PC-3 (cell line): Measurements from ENCODE around the gene EFCAB6. TPM values are rescaled to one million over a fixed set of nuclear protein-coding genes. Genes with fewer than 3 reads are reported as not detected.

ENCODE experiments used
- ATAC-seq: fragments of 200-7000 bp; cut with Tn5 transposase; 2 replicates; pipeline ENCODE4 v1.9.1; 2020; ENCODE audit warnings: mild to moderate bottlenecking, moderate library complexity
- BruUV-seq: library from RNA; stranded (reverse); fragments of 400-500 nt; replicated peaks from 2 replicates; lab custom pipeline; 2021; lab: Mats Ljungman, UMichigan
- CTCF ChIA-PET: fragments of 300-600 bp; sonication (Branson Sonifier 250); formaldehyde crosslinking; loops from one replicate; lab custom pipeline; 2022; ENCODE audit warnings: antibody characterized with exemption; lab: Charles Lee
- POLR2A ChIA-PET: fragments of 300-600 bp; sonication (Branson Sonifier 250); formaldehyde crosslinking; loops from one replicate; lab custom pipeline; 2022; ENCODE audit warnings: antibody characterized with exemption; ENCODE audit not compliant: unreplicated experiment; lab: Charles Lee
- DNase-seq: peaks from one replicate; pipeline ENCODE4 v3.0.0-alpha.2; 2015
- H2AFZ ChIP-seq: fragments of 300-600 bp; sonication (generic); 2 replicates; pipeline ENCODE4 v1.6.0; 2016; ENCODE audit warnings: antibody characterized with exemption, low read length
- H3F3A ChIP-seq: fragments of 300-600 bp; sonication (generic); one replicate; pipeline ENCODE4 v1.6.0; 2017; ENCODE audit warnings: antibody characterized with exemption, low read length, control low read depth, mild to moderate bottlenecking; ENCODE audit not compliant: unreplicated experiment
- H3K27ac ChIP-seq: fragments of 300-600 bp; sonication (generic); 2 replicates; pipeline ENCODE4 v1.5.1; 2016; ENCODE audit warnings: mild to moderate bottlenecking, low read length
- H3K27me3 ChIP-seq: fragments of 300-600 bp; sonication (generic); 2 replicates; pipeline ENCODE4 v1.6.1; 2016; ENCODE audit warnings: low read length, mixed read lengths
- H3K36me3 ChIP-seq: fragments of 300-600 bp; sonication (generic); 2 replicates; pipeline ENCODE4 v1.6.1; 2016; ENCODE audit warnings: low read depth, mixed run types, low read length, mixed read lengths
- H3K4me1 ChIP-seq: fragments of 300-600 bp; sonication (generic); 2 replicates; pipeline ENCODE4 v1.5.1; 2016; ENCODE audit warnings: low read length; ENCODE audit not compliant: insufficient read depth
- H3K4me2 ChIP-seq: fragments of 300-600 bp; sonication (generic); 2 replicates; pipeline ENCODE4 v1.6.0; 2016; ENCODE audit warnings: low read length
- H3K4me3 ChIP-seq: fragments of 300-600 bp; sonication (generic); 2 replicates; pipeline ENCODE4 v1.5.1; 2016; ENCODE audit warnings: mild to moderate bottlenecking, low read length, mixed read lengths
- H3K79me2 ChIP-seq: fragments of 300-600 bp; sonication (generic); 2 replicates; pipeline ENCODE4 v1.6.1; 2017; ENCODE audit warnings: low read length, mixed read lengths
- H3K9ac ChIP-seq: fragments of 300-600 bp; sonication (generic); 2 replicates; pipeline ENCODE4 v1.6.0; 2016; ENCODE audit warnings: mild to moderate bottlenecking, low read length
- H3K9me2 ChIP-seq: fragments of 300-600 bp; sonication (generic); replicated peaks from 2 replicates; pipeline ENCODE4 v1.6.1; 2016; ENCODE audit warnings: mixed run types, low read length, mixed read lengths
- H3K9me3 ChIP-seq: fragments of 300-600 bp; sonication (generic); 2 replicates; pipeline ENCODE4 v1.6.1; 2016; ENCODE audit warnings: low read length, mixed read lengths
- H4K20me1 ChIP-seq: fragments of 300-600 bp; sonication (generic); 2 replicates; pipeline ENCODE4 v1.6.1; 2016; ENCODE audit warnings: low read length, mixed read lengths
- EZH2 ChIP-seq: fragments of 300-600 bp; sonication (generic); IDR thresholded peaks from one replicate; pipeline ENCODE4 v1.6.1; 2017; ENCODE audit warnings: antibody characterized with exemption, mild to moderate bottlenecking, low read length; ENCODE audit not compliant: unreplicated experiment
- EZH2phosphoT487 ChIP-seq: fragments of 300-600 bp; sonication (generic); IDR thresholded peaks from 2 replicates; pipeline ENCODE4 v1.6.1; 2018; ENCODE audit warnings: mild to moderate bottlenecking, antibody characterized with exemption, low read length, borderline replicate concordance
- intact Hi-C: fragments of 100-400 bp; cut with micrococcal nuclease; formaldehyde crosslinking; loops from 2 replicates; pipeline ENCODE4 v1.9.0; 2023
- total RNA-seq: library from RNA; depleted of rRNA; stranded (reverse); fragments of >200 nt; gene quantifications from 2 replicates; pipeline ENCODE4 v1.2.3, GENCODE V29; 2014
- TF ChIP-seq, protein P1 (sequence below): fragments of 300-600 bp; sonication (generic); conservative IDR thresholded peaks from 2 replicates; pipeline ENCODE4 v1.5.1; 2017; ENCODE audit warnings: antibody characterized with exemption, low read depth, mild to moderate bottlenecking, low read length

EFCAB6 gene
- total RNA-seq, 1 experiment from 2014 or later = 0.07 TPM

DNA sequence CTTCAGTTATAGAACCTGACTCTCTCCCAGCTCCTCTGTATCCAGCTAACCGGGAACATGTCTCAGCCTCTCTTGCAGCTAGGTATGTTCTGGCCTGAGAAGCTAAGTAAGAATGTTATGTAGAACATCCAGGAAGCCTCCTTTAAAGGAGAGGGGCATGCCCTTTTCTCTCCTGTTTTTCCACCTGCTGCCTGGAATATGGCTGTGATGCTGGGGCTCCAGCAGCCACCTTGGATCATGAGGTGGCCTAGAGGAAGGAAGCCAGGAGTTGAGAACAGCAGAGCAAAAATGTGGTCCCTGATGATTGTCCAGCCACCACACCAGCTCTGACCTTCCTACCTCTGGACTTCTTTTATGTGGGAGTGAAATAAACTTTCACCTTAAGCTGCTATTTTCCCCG, 282.6 kb downstream of the EFCAB6 start:
- ATAC-seq (no peak), DNase-seq (no peak)
- Histone ChIP-seq H3K4me2 (no peak overlapping the region), H3F3A (no peaks in the 10 kb centered on the region), H3K27me3 (peaks cover 6% of the 10 kb centered on the region; the same call in 1 of the 2 replicates), H2AFZ (no peak overlapping the region), H3K4me1 (no peaks in the 10 kb centered on the region), H3K9ac (no peak overlapping the region), H3K36me3 (no peaks in the 10 kb centered on the region), H3K27ac (no peak overlapping the region), H3K79me2 (no peaks in the 10 kb centered on the region), H3K9me2 (no peaks in the 10 kb centered on the region), H4K20me1 (no peaks in the 10 kb centered on the region), H3K9me3 (no peaks in the 10 kb centered on the region), H3K4me3 (no peak overlapping the region)
- TF ChIP-seq EZH2phosphoT487 = no peak
- TF ChIP-seq EZH2 = no peak
- no TSS peak for BruUV-seq
- intact Hi-C loops = no loop called here
- POLR2A ChIA-PET = interaction anchor here (0.6 kb wide), 1 partner anchor 10 kb away, joined by 4 read pairs; no protein-coding TSS in a partner anchor
- CTCF ChIA-PET = no interaction called here

- no peaks in the 10 kb centered on the region for H3K9me2 ChIP-seq
- ATAC-seq = no peak
- H3K79me2 ChIP-seq = no peaks in the 10 kb centered on the region
- H2AFZ ChIP-seq = no peak overlapping the region
- no peak for DNase-seq
- H3K9ac ChIP-seq = no peak overlapping the region
- no peaks in the 10 kb centered on the region for H4K20me1 ChIP-seq
- H3K27ac ChIP-seq = no peak overlapping the region
- ChIA-PET POLR2A (interaction anchor here (0.6 kb wide), 1 partner anchor 10 kb away, joined by 4 read pairs; no protein-coding TSS in a partner anchor), CTCF (no interaction called here)
- BruUV-seq = no TSS peak
- no peak overlapping the region for H3K4me3 ChIP-seq
- H3K9me3 ChIP-seq = no peaks in the 10 kb centered on the region
- H3K4me2 ChIP-seq = no peak overlapping the region
- no peak for TF ChIP-seq EZH2phosphoT487
- TF ChIP-seq EZH2 = no peak
- TF ChIP-seq, protein P1, sequence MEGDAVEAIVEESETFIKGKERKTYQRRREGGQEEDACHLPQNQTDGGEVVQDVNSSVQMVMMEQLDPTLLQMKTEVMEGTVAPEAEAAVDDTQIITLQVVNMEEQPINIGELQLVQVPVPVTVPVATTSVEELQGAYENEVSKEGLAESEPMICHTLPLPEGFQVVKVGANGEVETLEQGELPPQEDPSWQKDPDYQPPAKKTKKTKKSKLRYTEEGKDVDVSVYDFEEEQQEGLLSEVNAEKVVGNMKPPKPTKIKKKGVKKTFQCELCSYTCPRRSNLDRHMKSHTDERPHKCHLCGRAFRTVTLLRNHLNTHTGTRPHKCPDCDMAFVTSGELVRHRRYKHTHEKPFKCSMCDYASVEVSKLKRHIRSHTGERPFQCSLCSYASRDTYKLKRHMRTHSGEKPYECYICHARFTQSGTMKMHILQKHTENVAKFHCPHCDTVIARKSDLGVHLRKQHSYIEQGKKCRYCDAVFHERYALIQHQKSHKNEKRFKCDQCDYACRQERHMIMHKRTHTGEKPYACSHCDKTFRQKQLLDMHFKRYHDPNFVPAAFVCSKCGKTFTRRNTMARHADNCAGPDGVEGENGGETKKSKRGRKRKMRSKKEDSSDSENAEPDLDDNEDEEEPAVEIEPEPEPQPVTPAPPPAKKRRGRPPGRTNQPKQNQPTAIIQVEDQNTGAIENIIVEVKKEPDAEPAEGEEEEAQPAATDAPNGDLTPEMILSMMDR = no peak
- intact Hi-C loops = no loop called here
- 0 out of 2 replicates have a peak, but pooled peaks cover 4% of the 10 kb centered on the region for H3K27me3 ChIP-seq
- no peaks in the 10 kb centered on the region for H3K4me1 ChIP-seq
- H3K36me3 ChIP-seq = no peaks in the 10 kb centered on the region
- no peaks in the 10 kb centered on the region for H3F3A ChIP-seq
Measured at GRCh38 chr22:43528601-43529360, 283.3 kb downstream of the EFCAB6 start.

DNA sequence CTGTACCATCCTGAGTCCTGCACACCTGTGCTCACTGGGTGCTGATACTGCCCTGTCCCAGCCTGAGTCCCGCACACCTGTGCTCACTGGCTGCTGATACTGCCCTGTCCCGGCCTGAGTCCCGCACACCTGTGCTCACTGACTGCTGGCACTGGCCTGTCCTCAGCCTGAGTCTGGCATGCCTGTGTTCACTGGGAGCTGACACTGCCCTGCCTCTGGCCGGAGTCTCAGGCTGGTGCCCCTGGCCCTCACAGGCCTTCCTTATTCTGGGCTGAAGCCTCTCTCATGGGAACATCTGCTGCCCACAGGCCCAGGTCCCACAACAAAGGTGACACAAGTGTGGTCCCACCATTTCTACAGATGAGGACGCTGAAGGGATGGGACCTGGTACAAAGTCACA, 285.2 kb downstream of the EFCAB6 start:
- Histone ChIP-seq H3K27me3 (0 out of 2 replicates have a peak, but pooled peaks cover 4% of the 10 kb centered on the region), H4K20me1 (no peaks in the 10 kb centered on the region), H3K4me2 (no peak overlapping the region), H3K27ac (no peak overlapping the region), H3K79me2 (no peaks in the 10 kb centered on the region), H3F3A (no peaks in the 10 kb centered on the region), H3K9me3 (no peaks in the 10 kb centered on the region), H2AFZ (no peak overlapping the region), H3K4me1 (peaks cover 3% of the 10 kb centered on the region), H3K4me3 (no peak overlapping the region), H3K36me3 (no peaks in the 10 kb centered on the region), H3K9ac (no peak overlapping the region), H3K9me2 (no peaks in the 10 kb centered on the region)
- ChIA-PET CTCF (no interaction called here), POLR2A (no interaction called here)
- intact Hi-C loops = no loop called here
- ATAC-seq = no peak
- BruUV-seq = no TSS peak
- TF ChIP-seq, protein P1 = no peak
- no peak for TF ChIP-seq EZH2
- TF ChIP-seq EZH2phosphoT487 = no peak
- no peak for DNase-seq
